Mammary epithelial cell (primary cell): ENCODE measurements around the gene OSBPL5.

Experiments
- EZH2 ChIP-seq: IDR thresholded peaks from 2 replicates; pipeline ENCODE4 v1.6.1; 2012; ENCODE audit warnings: low read length, inconsistent platforms, borderline replicate concordance
- TF ChIP-seq, protein P1 (sequence below), 2 donors: IDR thresholded peaks in 1 of 2; conservative IDR thresholded peaks in 1 of 2; 2 replicates each; pipeline ENCODE4 v1.5.1; 2011 to 2012; ENCODE audit warnings: inconsistent platforms in 2 of 2, low read length in 2 of 2, mild to moderate bottlenecking in 2 of 2, control low read depth in 1 of 2, low read depth in 1 of 2; ENCODE audit not compliant: insufficient read depth in 1 of 2; ENCODE audit errors: extremely low read depth in 1 of 2

DNA sequence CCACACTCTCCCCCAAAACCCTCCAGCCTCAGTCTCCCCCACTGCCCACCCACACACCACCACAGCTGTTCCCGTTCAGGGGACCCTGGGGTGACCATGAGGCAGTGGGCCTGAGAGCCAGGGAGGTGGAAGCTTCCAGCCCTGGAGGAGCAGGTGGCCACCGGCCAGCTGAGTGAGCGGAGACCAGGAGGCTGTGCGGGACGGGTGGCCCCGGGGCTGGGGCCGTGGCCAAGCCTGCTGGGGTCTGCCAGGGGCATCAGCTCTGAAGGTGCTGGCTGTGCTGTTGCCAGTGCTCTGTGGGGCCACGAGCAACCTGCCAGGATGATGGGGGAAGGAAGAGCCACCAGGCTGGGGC lies 26.0 kb downstream of the OSBPL5 start:
- TF ChIP-seq, protein P1, sequence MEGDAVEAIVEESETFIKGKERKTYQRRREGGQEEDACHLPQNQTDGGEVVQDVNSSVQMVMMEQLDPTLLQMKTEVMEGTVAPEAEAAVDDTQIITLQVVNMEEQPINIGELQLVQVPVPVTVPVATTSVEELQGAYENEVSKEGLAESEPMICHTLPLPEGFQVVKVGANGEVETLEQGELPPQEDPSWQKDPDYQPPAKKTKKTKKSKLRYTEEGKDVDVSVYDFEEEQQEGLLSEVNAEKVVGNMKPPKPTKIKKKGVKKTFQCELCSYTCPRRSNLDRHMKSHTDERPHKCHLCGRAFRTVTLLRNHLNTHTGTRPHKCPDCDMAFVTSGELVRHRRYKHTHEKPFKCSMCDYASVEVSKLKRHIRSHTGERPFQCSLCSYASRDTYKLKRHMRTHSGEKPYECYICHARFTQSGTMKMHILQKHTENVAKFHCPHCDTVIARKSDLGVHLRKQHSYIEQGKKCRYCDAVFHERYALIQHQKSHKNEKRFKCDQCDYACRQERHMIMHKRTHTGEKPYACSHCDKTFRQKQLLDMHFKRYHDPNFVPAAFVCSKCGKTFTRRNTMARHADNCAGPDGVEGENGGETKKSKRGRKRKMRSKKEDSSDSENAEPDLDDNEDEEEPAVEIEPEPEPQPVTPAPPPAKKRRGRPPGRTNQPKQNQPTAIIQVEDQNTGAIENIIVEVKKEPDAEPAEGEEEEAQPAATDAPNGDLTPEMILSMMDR (conservative IDR thresholded peaks at IDR 0.05 in 1 of 2, IDR thresholded peaks at IDR 0.05 in 1 of 2; ENCODE audit: extremely low read depth in 1 of 2, insufficient read depth in 1 of 2, low read depth in 1 of 2, low read length in 2 of 2) = no peak
- TF ChIP-seq EZH2 = no peak
